Thoracic aorta (tissue), 2 donors: ENCODE measurements around the gene AMOTL1. TPM values are rescaled to one million over a fixed set of nuclear protein-coding genes. Genes with fewer than 3 reads are reported as not detected.
A peak's percentile ranks its signal among the peaks of the same experiment; 100 is the strongest.

ENCODE experiments used
- ATAC-seq: fragments of 150-250 bp; one replicate; pipeline ENCODE4 v1.8.0; 2017; ENCODE audit warnings: low read depth; ENCODE audit not compliant: insufficient number of reproducible peaks, low FRiP score
- DNase-seq: peaks from one replicate; pipeline ENCODE4 v3.0.0-alpha.2; 2020; ENCODE audit warnings: low spot score
- H3K27ac ChIP-seq, 2 donors: fragments of 200-600 bp; sonication (generic); 1 replicate in 1 of 2; 2 replicates in 1 of 2; pipeline ENCODE4 v1.5.1; 2016; ENCODE audit warnings: mild to moderate bottlenecking in 2 of 2, moderate library complexity in 2 of 2
- H3K27me3 ChIP-seq: fragments of 200-600 bp; sonication (generic); replicated peaks from 2 replicates; pipeline ENCODE4 v1.6.0; 2016; ENCODE audit warnings: mild to moderate bottlenecking; ENCODE audit not compliant: insufficient read depth
- H3K36me3 ChIP-seq: fragments of 200-600 bp; sonication (generic); one replicate; pipeline ENCODE4 v1.5.1; 2016
- H3K4me1 ChIP-seq, 2 donors: fragments of 200-600 bp; sonication (generic); 1 replicate in 1 of 2; 2 replicates in 1 of 2; pipeline versions ENCODE4 v1.5.1 to v1.6.0; 2016; ENCODE audit warnings: low read depth in 2 of 2, mild to moderate bottlenecking in 1 of 2; ENCODE audit not compliant: control insufficient read depth in 1 of 2
- H3K4me3 ChIP-seq: fragments of 200-600 bp; sonication (generic); 2 replicates; pipeline ENCODE4 v1.5.1; 2016; ENCODE audit warnings: mild to moderate bottlenecking
- H3K9me3 ChIP-seq: fragments of 200-600 bp; sonication (generic); 2 replicates; pipeline ENCODE4 v1.5.1; 2016
- total RNA-seq, 2 donors: library from RNA; depleted of rRNA; stranded (reverse); fragments of >200 nt; gene quantifications; one replicate each; pipeline versions ENCODE4 v1.1.0 to v1.2.3, GENCODE V29; 2016
- TF ChIP-seq, protein P1 (sequence below): fragments of 200-600 bp; sonication (generic); IDR thresholded peaks from one replicate; pipeline ENCODE4 v1.5.1; 2019; ENCODE audit warnings: antibody characterized with exemption

Gene AMOTL1
- total RNA-seq, 2 donors from 2014 or later = 64.2 to 89.5 TPM

DNA sequence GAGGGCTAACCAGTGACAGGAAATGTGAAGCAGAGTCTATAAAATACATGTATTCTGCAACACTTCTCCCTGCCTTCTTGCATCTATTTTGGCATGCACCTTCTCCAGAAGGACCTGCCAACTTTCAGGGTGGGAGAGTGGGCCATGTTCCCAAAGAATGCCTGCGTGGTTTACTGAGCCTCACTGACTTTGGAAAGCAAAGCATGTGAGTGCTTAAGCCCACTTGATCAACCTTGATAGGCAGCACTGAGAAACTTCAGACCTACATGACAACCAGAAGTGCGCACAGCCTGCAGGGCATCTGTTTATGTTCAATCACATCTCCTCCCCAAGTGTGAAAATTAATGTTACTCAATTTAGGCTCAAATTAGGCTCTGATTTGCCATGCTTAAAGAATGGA, 69.2 kb downstream of the AMOTL1 start:
- Histone ChIP-seq H3K9me3 (no peaks in the 10 kb centered on the region), H3K27ac (no peak overlapping the region), H3K36me3 (no peaks in the 10 kb centered on the region), H3K27me3 (no peaks in the 10 kb centered on the region), H3K4me3 (no peak overlapping the region), H3K4me1 (peaks cover 9 to 58% of the 10 kb centered on the region in 2 donors)
- TF ChIP-seq, protein P1, sequence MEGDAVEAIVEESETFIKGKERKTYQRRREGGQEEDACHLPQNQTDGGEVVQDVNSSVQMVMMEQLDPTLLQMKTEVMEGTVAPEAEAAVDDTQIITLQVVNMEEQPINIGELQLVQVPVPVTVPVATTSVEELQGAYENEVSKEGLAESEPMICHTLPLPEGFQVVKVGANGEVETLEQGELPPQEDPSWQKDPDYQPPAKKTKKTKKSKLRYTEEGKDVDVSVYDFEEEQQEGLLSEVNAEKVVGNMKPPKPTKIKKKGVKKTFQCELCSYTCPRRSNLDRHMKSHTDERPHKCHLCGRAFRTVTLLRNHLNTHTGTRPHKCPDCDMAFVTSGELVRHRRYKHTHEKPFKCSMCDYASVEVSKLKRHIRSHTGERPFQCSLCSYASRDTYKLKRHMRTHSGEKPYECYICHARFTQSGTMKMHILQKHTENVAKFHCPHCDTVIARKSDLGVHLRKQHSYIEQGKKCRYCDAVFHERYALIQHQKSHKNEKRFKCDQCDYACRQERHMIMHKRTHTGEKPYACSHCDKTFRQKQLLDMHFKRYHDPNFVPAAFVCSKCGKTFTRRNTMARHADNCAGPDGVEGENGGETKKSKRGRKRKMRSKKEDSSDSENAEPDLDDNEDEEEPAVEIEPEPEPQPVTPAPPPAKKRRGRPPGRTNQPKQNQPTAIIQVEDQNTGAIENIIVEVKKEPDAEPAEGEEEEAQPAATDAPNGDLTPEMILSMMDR = no peak
- DNase-seq = no peak
- no peak for ATAC-seq

DNA sequence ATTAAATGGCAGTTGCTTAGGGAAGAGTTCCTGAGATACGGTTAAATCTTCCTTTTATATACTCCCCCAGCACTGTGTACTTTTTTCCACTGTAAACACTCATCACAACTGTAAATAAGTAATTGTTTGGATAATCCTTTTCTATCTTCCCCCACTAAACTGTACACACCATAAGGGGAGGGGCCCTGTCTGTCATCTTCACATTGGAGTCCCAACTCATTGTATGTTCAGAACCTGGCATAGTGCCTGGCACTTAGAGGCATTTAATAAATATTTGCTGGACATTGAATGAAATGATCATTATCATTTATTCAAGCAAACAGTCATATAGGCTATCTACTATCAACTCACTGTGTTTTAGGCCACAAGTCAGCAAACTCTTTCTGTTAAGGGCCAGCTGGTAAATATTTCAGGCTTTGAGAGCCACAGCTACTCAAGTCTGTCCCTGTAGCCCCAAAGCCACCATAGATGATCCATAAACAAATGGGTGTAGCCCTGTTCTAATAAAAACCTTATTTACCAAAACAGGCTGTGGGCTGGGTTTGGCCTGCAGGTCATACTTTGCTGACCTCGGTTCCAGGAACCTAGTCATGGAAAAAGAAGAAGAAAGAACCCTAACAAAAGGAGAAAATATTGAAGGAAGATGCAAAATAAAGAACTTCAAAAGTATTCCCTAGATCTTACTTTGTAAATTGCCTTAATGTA, 70.0 kb downstream of the AMOTL1 start:
- ATAC-seq (no peak), DNase-seq (no peak)
- peaks cover 9 to 58% of the 10 kb centered on the region in 2 donors for H3K4me1 ChIP-seq
- no peaks in the 10 kb centered on the region for H3K9me3 ChIP-seq
- H3K36me3 ChIP-seq = no peaks in the 10 kb centered on the region
- no peak overlapping the region for H3K27ac ChIP-seq
- H3K4me3 ChIP-seq = no peak overlapping the region
- TF ChIP-seq, protein P1 = no peak
- H3K27me3 ChIP-seq = no peaks in the 10 kb centered on the region

DNA sequence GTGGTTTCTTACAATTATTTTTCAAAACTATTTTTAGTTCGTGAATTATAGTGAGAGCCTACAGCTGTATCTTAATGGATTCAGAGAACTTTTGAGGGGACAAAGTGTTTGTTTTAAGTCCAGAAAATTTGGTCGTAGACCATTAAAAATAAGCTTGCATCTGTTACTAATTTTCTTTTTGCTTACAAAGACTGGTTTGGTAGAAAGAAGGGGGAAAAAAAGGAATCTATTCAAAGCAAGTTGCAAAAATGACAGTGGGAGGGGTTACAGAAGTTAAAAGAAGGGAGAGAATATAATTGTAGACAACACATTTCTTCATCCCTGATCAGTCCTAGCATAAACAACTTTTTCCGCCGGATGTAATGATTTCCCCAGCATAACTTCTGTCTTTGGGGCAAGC, 72.1 kb downstream of the AMOTL1 start:
- Histone ChIP-seq H3K4me3 (no peak overlapping the region), H3K27ac (no peak overlapping the region), H3K9me3 (no peaks in the 10 kb centered on the region), H3K4me1 (peaks cover 14 to 65% of the 10 kb centered on the region in 2 donors), H3K36me3 (no peaks in the 10 kb centered on the region), H3K27me3 (no peaks in the 10 kb centered on the region)
- no peak for DNase-seq
- TF ChIP-seq, protein P1 = no peak
- ATAC-seq = no peak

DNA sequence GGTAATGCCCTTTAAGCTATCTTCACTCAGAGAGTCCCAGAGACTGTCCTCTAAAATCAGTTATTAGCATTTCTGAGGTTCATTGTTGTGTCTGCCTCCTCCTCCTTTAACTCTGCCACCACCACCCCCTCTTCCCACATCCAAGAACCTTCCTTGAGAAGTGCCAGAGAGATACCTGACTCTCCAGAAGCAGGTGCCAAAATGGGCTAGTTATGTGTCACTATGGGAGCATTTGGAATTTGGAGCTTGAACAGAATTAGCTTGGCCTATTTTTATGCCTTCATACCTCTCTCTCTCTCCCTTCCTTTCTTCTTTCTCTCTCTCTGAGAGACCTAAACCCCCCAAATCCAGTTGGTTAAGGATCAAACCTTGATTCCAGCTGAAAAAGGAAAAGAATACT, 75.9 kb downstream of the AMOTL1 start:
- DNase-seq (no peak), ATAC-seq (no peak)
- Histone ChIP-seq H3K36me3 (no peaks in the 10 kb centered on the region), H3K27me3 (no peaks in the 10 kb centered on the region), H3K9me3 (no peaks in the 10 kb centered on the region), H3K4me1 (peaks cover 14 to 52% of the 10 kb centered on the region in 2 donors), H3K27ac (no peak overlapping the region), H3K4me3 (no peak overlapping the region)
- TF ChIP-seq, protein P1 = no peak

DNA sequence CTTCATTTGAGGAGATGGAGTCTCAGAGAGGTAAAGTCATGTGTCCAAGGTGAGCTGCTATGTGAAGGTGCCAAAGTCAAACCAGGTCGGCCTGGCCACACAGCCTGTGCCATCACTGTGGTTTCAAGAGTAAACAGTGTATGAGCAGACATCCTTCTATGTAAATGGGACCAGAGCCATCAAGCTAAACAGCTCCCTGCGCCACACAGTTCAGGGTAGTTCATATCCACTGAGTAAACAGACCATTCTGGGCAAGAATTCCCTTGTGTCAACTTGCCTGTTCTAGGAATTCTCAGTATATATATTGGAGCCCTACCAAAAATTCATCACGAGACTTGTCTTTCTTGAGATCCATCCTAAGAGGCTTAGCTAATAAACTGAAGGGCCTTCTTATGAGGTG, 77.5 kb downstream of the AMOTL1 start:
- no peak overlapping the region for H3K4me3 ChIP-seq
- ATAC-seq = no peak
- peaks cover 18 to 54% of the 10 kb centered on the region in 2 donors for H3K4me1 ChIP-seq
- no peak for DNase-seq
- H3K36me3 ChIP-seq = no peaks in the 10 kb centered on the region
- TF ChIP-seq, protein P1 = no peak
- H3K27me3 ChIP-seq = no peaks in the 10 kb centered on the region
- H3K9me3 ChIP-seq = no peaks in the 10 kb centered on the region
- peak overlapping the region in 1 of 2 donors; percentile 18 for H3K27ac ChIP-seq
